GM21619 (cell line): ENCODE measurements around the gene GHRH.

Source experiments
- ATAC-seq: cut with Tn5 transposase; IDR thresholded peaks from one replicate; pipeline ENCODE4 v1.9.1; 2021; ENCODE audit not compliant: unreplicated experiment

The GHRH gene

GRCh38 chr20:37238935-37239451 is 22.6 kb downstream of the GHRH start:
- ATAC-seq: no peak

- ATAC-seq: no peak
Observed at GRCh38 chr20:37238426-37238825, 23.2 kb downstream of the GHRH start.

GRCh38 chr20:37237656-37238055 is 24.0 kb downstream of the GHRH start:
- no peak for ATAC-seq

- no peak for ATAC-seq
Observed at GRCh38 chr20:37236462-37236861, 25.2 kb downstream of the GHRH start.

GRCh38 chr20:37235065-37235464 is 26.5 kb downstream of the GHRH start:
- no peak for ATAC-seq

- ATAC-seq: no peak
Observed at GRCh38 chr20:37234254-37234581, 27.4 kb downstream of the GHRH start.

- ATAC-seq: no peak
Observed at GRCh38 chr20:37233548-37234253, 27.9 kb downstream of the GHRH start.

- no peak for ATAC-seq
Observed at GRCh38 chr20:37231947-37232630, 29.5 kb downstream of the GHRH start.

- ATAC-seq: no peak
Observed at GRCh38 chr20:37230200-37230599, 31.4 kb downstream of the GHRH start.

- no peak for ATAC-seq
Observed at GRCh38 chr20:37229357-37229756, 32.3 kb downstream of the GHRH start.

GRCh38 chr20:37228656-37229055 is 33.0 kb downstream of the GHRH start:
- ATAC-seq: no peak

GRCh38 chr20:37228082-37228481 is 33.5 kb downstream of the GHRH start:
- ATAC-seq: no peak

- ATAC-seq: no peak
Observed at GRCh38 chr20:37226889-37227288, 34.7 kb downstream of the GHRH start.

GRCh38 chr20:37225146-37225545 is 36.5 kb downstream of the GHRH start:
- no peak for ATAC-seq

- no peak for ATAC-seq
Observed at GRCh38 chr20:37223053-37223452, 38.6 kb downstream of the GHRH start.

GRCh38 chr20:37222086-37222485 is 39.5 kb downstream of the GHRH start:
- no peak for ATAC-seq

GRCh38 chr20:37220731-37221130 is 40.9 kb downstream of the GHRH start:
- ATAC-seq: no peak

GRCh38 chr20:37219751-37220668 is 41.6 kb downstream of the GHRH start:
- ATAC-seq: no peak

- no peak for ATAC-seq
Observed at GRCh38 chr20:37218976-37219375, 42.6 kb downstream of the GHRH start.

GRCh38 chr20:37218441-37218840 is 43.2 kb downstream of the GHRH start:
- ATAC-seq: no peak

GRCh38 chr20:37209661-37210314 is 51.8 kb downstream of the GHRH start:
- no peak for ATAC-seq
